ENCODE data around the gene PDE6C. TPM values are rescaled to one million over a fixed set of nuclear protein-coding genes. Genes with fewer than 3 reads are reported as not detected.

PDE6C gene
- total RNA-seq, 1 experiment from 2014 or later, result not detected

DNA sequence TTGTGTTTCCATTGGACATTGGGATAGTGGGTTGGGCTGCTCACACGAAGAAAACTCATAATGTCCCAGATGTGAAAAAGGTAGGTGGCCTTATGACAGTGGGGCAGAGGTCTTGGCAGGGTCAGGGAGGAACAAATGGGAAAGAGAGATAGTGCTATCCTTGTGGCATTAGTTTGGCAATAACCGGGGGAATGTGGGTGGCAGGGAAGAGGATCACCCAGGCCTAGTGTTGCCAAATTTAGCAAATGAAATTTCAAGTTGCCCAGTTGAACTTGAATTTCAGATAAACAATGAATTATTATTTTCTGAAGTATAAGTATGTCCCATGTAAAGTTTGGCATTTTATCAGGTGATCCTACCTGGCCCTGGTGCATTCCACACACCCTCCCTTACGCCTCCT lies 789 bp downstream of the PDE6C start:
- Histone ChIP-seq H4K8ac (replicated peaks; ENCODE audit: insufficient read length, low read depth, low read length) (no peak overlapping the region), H3K9me3 (ENCODE audit: control insufficient read depth, low read depth, low read length) (no peaks in the 10 kb centered on the region), H2BK5ac (ENCODE audit: insufficient read length, low read length) (no peak overlapping the region), H3K23ac (ENCODE audit: insufficient read length, low read depth, low read length) (no peak overlapping the region), H3T11ph (ENCODE audit: low read length) (no peak overlapping the region), H3K23me2 (ENCODE audit: insufficient read length, low read depth, low read length, poor library complexity, severe bottlenecking) (peaks cover 3% of the 10 kb centered on the region), H2BK20ac (ENCODE audit: low read depth, low read length, poor library complexity, severe bottlenecking) (no peak overlapping the region), H2BK12ac (ENCODE audit: insufficient read length, low read depth, low read length) (no peak overlapping the region), H3K4ac (ENCODE audit: low read depth, low read length) (no peak overlapping the region), H4K20me1 (ENCODE audit: control insufficient read depth, insufficient read depth, insufficient read length) (no peaks in the 10 kb centered on the region), H3K27me3 (ENCODE audit: insufficient read depth, low read length) (no peaks in the 10 kb centered on the region), H4K91ac (ENCODE audit: insufficient read length, low read depth, low read length) (no peak overlapping the region), H3K4me2 (ENCODE audit: insufficient read depth, insufficient read length, low read length) (no peak overlapping the region), H3K79me2 (ENCODE audit: insufficient read depth, low read length) (no peaks in the 10 kb centered on the region), H3K79me1 (ENCODE audit: insufficient read depth, low read depth, low read length, poor library complexity, severe bottlenecking) (no peaks in the 10 kb centered on the region), H2AK5ac (ENCODE audit: insufficient read length, low read length) (no peak overlapping the region), H2BK15ac (ENCODE audit: low read depth, low read length) (no peak overlapping the region), H3K4me1 (ENCODE audit: insufficient read depth, low read length) (no peaks in the 10 kb centered on the region; the same call in 1 of the 2 replicates), H3K9ac (ENCODE audit: extremely low read depth, insufficient read length, low read length) (no peak overlapping the region), H2BK120ac (ENCODE audit: low read depth, low read length, poor library complexity, severe bottlenecking) (no peak overlapping the region), H2AFZ (ENCODE audit: low read length) (no peak overlapping the region), H4K5ac (ENCODE audit: insufficient read length, low read depth, low read length) (no peak overlapping the region), H3K14ac (ENCODE audit: insufficient read depth, low read length) (no peak overlapping the region), H3K27ac (ENCODE audit: insufficient read length, low read depth, low read length) (no peak overlapping the region), H3K18ac (ENCODE audit: insufficient read length, low read depth, low read length) (no peak overlapping the region), H3K56ac (ENCODE audit: insufficient read length, low read depth, low read length) (no peak overlapping the region)
- Mint-ChIP-seq H3K27ac (no peak overlapping the region), H3K27me3 (ENCODE audit: low read depth) (peaks cover 13% of the 10 kb centered on the region), H3K36me3 (ENCODE audit: insufficient read depth in 1 of 3, low read depth in 3 of 3) (no peaks in the 10 kb centered on the region), H3K4me1 (peaks cover 9 to 11% of the 10 kb centered on the region in 2 experiments), H3K4me3 (no peak overlapping the region), H3K9me3 (no peaks in the 10 kb centered on the region)
- no peak for DNase-seq
- TF ChIP-seq, protein P1, sequence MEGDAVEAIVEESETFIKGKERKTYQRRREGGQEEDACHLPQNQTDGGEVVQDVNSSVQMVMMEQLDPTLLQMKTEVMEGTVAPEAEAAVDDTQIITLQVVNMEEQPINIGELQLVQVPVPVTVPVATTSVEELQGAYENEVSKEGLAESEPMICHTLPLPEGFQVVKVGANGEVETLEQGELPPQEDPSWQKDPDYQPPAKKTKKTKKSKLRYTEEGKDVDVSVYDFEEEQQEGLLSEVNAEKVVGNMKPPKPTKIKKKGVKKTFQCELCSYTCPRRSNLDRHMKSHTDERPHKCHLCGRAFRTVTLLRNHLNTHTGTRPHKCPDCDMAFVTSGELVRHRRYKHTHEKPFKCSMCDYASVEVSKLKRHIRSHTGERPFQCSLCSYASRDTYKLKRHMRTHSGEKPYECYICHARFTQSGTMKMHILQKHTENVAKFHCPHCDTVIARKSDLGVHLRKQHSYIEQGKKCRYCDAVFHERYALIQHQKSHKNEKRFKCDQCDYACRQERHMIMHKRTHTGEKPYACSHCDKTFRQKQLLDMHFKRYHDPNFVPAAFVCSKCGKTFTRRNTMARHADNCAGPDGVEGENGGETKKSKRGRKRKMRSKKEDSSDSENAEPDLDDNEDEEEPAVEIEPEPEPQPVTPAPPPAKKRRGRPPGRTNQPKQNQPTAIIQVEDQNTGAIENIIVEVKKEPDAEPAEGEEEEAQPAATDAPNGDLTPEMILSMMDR (conservative IDR thresholded peaks at IDR 0.05), result no peak
- WGBS (ENCODE audit: extremely low coverage, insufficient read length, low lambda C conversion rate), result no CpG with 5 or more reads among the region's 3 CpGs

Measured in H9 (cell line).